ENCODE measurements around the gene TPSB2.

DNA sequence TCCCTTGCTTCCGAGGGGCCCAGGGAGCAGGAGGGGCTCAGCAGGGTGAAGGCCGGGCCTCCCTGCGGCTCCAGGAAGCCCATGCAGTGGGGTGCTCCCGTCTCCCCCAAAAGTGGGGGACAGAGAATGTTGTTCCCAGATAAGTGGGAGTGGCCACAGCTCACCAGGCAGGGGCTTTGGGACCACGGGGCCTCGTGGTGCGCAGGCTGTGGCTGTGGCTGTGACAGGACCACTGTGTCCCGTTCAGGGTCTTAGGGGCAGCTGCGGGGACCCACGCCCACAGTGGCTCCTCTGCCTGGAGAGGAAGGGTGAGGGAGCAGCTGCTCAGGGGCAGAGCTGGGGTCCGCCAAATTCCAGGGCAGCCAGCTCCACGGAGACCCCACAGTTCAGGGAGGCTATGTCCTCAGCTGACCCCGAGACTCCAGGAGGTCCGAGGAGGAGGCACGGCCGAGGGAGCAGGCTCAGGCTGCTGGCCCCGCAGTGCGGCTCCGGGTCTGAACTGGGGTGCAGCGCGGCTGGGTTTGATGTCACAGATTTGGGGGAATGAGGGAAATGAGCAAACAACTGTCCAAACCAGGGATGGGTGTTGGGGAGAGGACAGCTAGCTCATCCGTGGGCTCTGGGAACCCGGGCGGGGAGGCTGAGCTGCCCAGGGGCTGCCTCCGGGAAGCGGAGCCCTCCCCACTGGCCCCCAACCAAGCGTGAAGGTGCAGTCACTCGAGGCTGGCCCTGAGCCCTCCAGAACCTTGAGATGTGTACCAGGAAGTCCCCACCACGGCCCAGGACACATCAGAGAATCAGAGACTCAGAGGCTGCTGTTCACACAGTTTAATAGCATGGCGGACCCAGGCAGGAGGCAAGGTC, 49.3 kb upstream of the TPSB2 start:
- TF ChIP-seq, protein P1, sequence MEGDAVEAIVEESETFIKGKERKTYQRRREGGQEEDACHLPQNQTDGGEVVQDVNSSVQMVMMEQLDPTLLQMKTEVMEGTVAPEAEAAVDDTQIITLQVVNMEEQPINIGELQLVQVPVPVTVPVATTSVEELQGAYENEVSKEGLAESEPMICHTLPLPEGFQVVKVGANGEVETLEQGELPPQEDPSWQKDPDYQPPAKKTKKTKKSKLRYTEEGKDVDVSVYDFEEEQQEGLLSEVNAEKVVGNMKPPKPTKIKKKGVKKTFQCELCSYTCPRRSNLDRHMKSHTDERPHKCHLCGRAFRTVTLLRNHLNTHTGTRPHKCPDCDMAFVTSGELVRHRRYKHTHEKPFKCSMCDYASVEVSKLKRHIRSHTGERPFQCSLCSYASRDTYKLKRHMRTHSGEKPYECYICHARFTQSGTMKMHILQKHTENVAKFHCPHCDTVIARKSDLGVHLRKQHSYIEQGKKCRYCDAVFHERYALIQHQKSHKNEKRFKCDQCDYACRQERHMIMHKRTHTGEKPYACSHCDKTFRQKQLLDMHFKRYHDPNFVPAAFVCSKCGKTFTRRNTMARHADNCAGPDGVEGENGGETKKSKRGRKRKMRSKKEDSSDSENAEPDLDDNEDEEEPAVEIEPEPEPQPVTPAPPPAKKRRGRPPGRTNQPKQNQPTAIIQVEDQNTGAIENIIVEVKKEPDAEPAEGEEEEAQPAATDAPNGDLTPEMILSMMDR (IDR thresholded peaks at IDR 0.05; ENCODE audit: low read depth, low read length, poor library complexity, severe bottlenecking): no peak
- TF ChIP-seq EZH2phosphoT487 (IDR thresholded peaks at IDR 0.05; ENCODE audit: borderline replicate concordance, low read length): no peak

Measured in DOHH2 (cell line).